Measurements from ENCODE around the gene SLFN5. TPM values are rescaled to one million over a fixed set of nuclear protein-coding genes. Genes with fewer than 3 reads are reported as not detected.
A peak's percentile ranks its signal among the peaks of the same experiment; 100 is the strongest.

SLFN5 gene
- total and polyA plus RNA-seq, 10 donors: 3.2 to 110 (median 71.0) TPM

DNA sequence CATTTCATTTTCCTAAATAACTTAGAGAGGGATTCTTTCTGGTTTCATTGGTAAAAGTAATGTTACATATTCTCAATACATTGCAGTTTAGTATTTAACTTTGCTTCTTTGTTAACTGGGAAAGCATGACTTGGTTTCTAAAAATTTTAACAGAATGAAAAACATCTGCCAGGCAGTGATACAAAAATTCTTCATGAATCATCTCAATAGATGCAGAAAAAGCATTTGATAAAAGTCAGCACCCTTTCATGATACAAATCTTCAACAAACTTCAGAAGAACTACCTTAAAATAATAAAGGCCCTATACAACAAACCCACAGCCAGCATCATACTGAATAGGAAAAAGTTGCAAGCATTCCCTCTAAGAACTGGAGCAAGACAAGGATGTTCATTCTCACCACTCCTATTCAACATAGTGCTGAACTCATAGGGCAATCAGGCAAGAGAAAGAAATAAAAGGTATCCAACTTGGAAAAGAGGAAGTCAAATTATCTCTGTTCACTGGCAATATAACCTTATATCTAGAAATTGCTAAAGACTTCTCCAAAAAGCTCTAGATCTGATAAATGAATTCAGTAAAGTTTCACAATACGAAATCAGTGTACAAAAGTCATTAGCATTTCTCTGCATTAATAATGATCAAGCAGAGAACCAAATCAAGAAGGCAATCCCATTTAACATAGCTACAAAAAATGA lies 50.4 kb downstream of the SLFN5 start:
- Histone ChIP-seq H3K36me3 (no peaks in the 10 kb centered on the region), H3K27me3 (replicated peaks in 1 of 7) (no peaks in the 10 kb centered on the region), H3K4me3 (no peak overlapping the region), H3K4me1 (peaks cover 0 to 14% (median 4%) of the 10 kb centered on the region in 6 donors), H3K27ac (no peak overlapping the region), H3K9me3 (peaks cover 0 to 18% (median 6%) of the 10 kb centered on the region in 8 donors)
- intact Hi-C loops (cut with DNase I; ENCODE audit: low total_unique reads): no loop called here
- WGBS, 5 donors: 59 to 83% (median 77%) methylated on average over 1 of the region's 1 CpG
- no peak for DNase-seq
- TF ChIP-seq CTCF (IDR thresholded peaks at IDR 0.05 in 8 of 11, conservative IDR thresholded peaks at IDR 0.05 in 3 of 11): no peak
- TF ChIP-seq POLR2AphosphoS5 (IDR thresholded peaks at IDR 0.05): no peak
- no peak for TF ChIP-seq POLR2A (IDR thresholded peaks at IDR 0.05)

GRCh38 chr17:35294756-35295155 lies 51.9 kb downstream of the SLFN5 start:
- Histone ChIP-seq H3K4me3 (no peak overlapping the region), H3K27me3 (replicated peaks in 1 of 7) (no peaks in the 10 kb centered on the region), H3K9me3 (peaks cover 0 to 10% (median 0%) of the 10 kb centered on the region in 8 donors), H3K4me1 (peaks cover 0 to 1% (median 0%) of the 10 kb centered on the region in 6 donors), H3K27ac (peak overlapping the region in 5 of 8 donors; percentile 1 to 57 (median 45)), H3K36me3 (no peaks in the 10 kb centered on the region)
- 74 to 94% (median 83%) methylated on average over 1 of the region's 1 CpG for WGBS, 5 donors
- no peak for DNase-seq
- intact Hi-C loops (cut with DNase I; ENCODE audit: low total_unique reads): no loop called here
- TF ChIP-seq POLR2A (IDR thresholded peaks at IDR 0.05): no peak
- TF ChIP-seq CTCF (IDR thresholded peaks at IDR 0.05 in 8 of 11, conservative IDR thresholded peaks at IDR 0.05 in 3 of 11): no peak
- no peak for TF ChIP-seq POLR2AphosphoS5 (IDR thresholded peaks at IDR 0.05)

- no peaks in the 10 kb centered on the region for H3K27me3 ChIP-seq (replicated peaks in 1 of 7)
- TF ChIP-seq CTCF (IDR thresholded peaks at IDR 0.05 in 8 of 11, conservative IDR thresholded peaks at IDR 0.05 in 3 of 11) (no peak), POLR2A (IDR thresholded peaks at IDR 0.05) (no peak), POLR2AphosphoS5 (IDR thresholded peaks at IDR 0.05) (no peak)
These were observed 52.8 kb downstream of the SLFN5 start for GRCh38 chr17:35295686-35296085.

DNA sequence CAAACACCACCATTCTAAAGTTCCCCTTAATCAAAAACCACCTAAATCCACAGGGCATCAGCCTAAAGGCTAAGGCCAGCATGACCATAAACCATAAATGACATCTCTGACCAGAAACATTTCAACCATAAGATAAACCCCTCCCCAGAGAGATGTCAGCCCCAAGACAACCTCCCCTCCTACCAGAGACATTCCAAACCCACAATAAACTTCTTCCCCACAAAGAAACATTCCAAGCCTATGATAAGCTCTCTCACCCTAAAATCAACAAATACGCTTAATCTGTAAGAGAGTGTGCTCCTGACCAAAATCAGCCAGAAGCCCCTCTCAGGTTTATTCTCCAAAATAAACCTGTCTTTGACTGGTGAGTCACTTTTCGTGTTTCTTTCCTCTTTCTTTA lies 54.8 kb downstream of the SLFN5 start:
- Histone ChIP-seq H3K36me3 (no peaks in the 10 kb centered on the region), H3K27ac (no peak overlapping the region), H3K4me1 (no peaks in the 10 kb centered on the region), H3K4me3 (no peak overlapping the region), H3K27me3 (replicated peaks in 1 of 7) (no peaks in the 10 kb centered on the region), H3K9me3 (peaks cover 0 to 33% (median 12%) of the 10 kb centered on the region in 8 donors)
- 88 to 94% (median 89%) methylated on average over 2 of the region's 2 CpGs for WGBS, 5 donors
- no peak for TF ChIP-seq POLR2A (IDR thresholded peaks at IDR 0.05)
- intact Hi-C loops (cut with DNase I; ENCODE audit: low total_unique reads): no loop called here
- no peak for DNase-seq

More at GRCh38 chr17:35295686-35296085, 52.8 kb downstream of the SLFN5 start:
- intact Hi-C loops (cut with DNase I; ENCODE audit: low total_unique reads): no loop called here
- 60 to 69% (median 66%) methylated on average over 1 of the region's 1 CpG for WGBS, 5 donors
- peak overlapping the region in 4 of 8 donors; percentile 34 to 57 (median 51) for H3K27ac ChIP-seq
- H3K4me1 ChIP-seq: no peaks in the 10 kb centered on the region
- no peak overlapping the region for H3K4me3 ChIP-seq
- no peaks in the 10 kb centered on the region for H3K36me3 ChIP-seq
- DNase-seq: no peak
- peaks cover 0 to 13% (median 0%) of the 10 kb centered on the region in 8 donors for H3K9me3 ChIP-seq

Measured in spleen (tissue), 11 donors.